Superior temporal gyrus (tissue), 1 donor: ENCODE data around the gene GSN.

Experiments
- DNase-seq: peaks from one replicate; pipeline ENCODE4 v3.0.0-alpha.2; 2016; ENCODE audit errors: extremely low spot score

GSN gene

GRCh38 chr9:121372239-121373010 is 104.5 kb downstream of the GSN start:
- no peak for DNase-seq

- no peak for DNase-seq
These were observed 105.2 kb downstream of the GSN start for GRCh38 chr9:121373011-121373729.

GRCh38 chr9:121376214-121376830 is 108.4 kb downstream of the GSN start:
- DNase-seq: peak; percentile 64

- DNase-seq: no peak
These were observed 112.9 kb downstream of the GSN start for GRCh38 chr9:121380846-121381245.
